ENCODE measurements around the gene HLA-DMB. TPM values are rescaled to one million over a fixed set of nuclear protein-coding genes. Genes with fewer than 3 reads are reported as not detected.

The HLA-DMB gene
- total RNA-seq, 1 experiment from 2014 or later = 0.34 TPM

GRCh38 chr6:32954986-32955802, 14.4 kb upstream of the HLA-DMB start:
- no TSS peak for BruUV-seq (replicated peaks)
- TF ChIP-seq EZH2 (IDR thresholded peaks at IDR 0.05; ENCODE audit: borderline replicate concordance, low read depth, low read length, poor library complexity, severe bottlenecking) (no peak), CTCF (conservative IDR thresholded peaks at IDR 0.05; ENCODE audit: low read depth, low read length) (peak; percentile 51)
- POLR2A ChIA-PET (ENCODE audit: low non-redundant PET) = interaction anchor here (0.6 to 0.7 kb wide), 2 partner anchors 11 to 66 kb away, joined by 3 to 7 read pairs; no protein-coding TSS in a partner anchor
- no peak overlapping the region for H3K27ac ChIP-seq (ENCODE audit: low read depth, low read length, poor library complexity, severe bottlenecking)
- H3K36me3 ChIP-seq (ENCODE audit: insufficient read depth, low read length, poor library complexity, severe bottlenecking) = no peaks in the 10 kb centered on the region
- DNase-seq (ENCODE audit: low spot score) = no peak
- H3K4me3 ChIP-seq (ENCODE audit: low read depth, low read length, poor library complexity, severe bottlenecking) = no peak overlapping the region
- no peaks in the 10 kb centered on the region for H3K9me3 ChIP-seq (ENCODE audit: low read depth, low read length, poor library complexity, severe bottlenecking)
- H3K27me3 ChIP-seq (replicated peaks; ENCODE audit: insufficient read depth, low read depth, low read length, poor library complexity) = no peaks in the 10 kb centered on the region
- intact Hi-C loops (cut with micrococcal nuclease; ENCODE audit: unreplicated experiment) = no loop called here
- CTCF ChIA-PET = interaction anchor here (0.6 kb wide), 3 partner anchors 11 to 122 kb away, joined by 3 to 5 read pairs (median 3); no protein-coding TSS in a partner anchor
- H3K4me1 ChIP-seq (ENCODE audit: insufficient read depth, low read length, poor library complexity, severe bottlenecking) = no peaks in the 10 kb centered on the region

GRCh38 chr6:32954267-32954666, 13.4 kb upstream of the HLA-DMB start:
- no peak for TF ChIP-seq EZH2 (IDR thresholded peaks at IDR 0.05; ENCODE audit: borderline replicate concordance, low read depth, low read length, poor library complexity, severe bottlenecking)
- TF ChIP-seq CTCF (conservative IDR thresholded peaks at IDR 0.05; ENCODE audit: low read depth, low read length) = no peak
- H3K27me3 ChIP-seq (replicated peaks; ENCODE audit: insufficient read depth, low read depth, low read length, poor library complexity) = no peaks in the 10 kb centered on the region
- BruUV-seq (replicated peaks) = no TSS peak
- no peaks in the 10 kb centered on the region for H3K9me3 ChIP-seq (ENCODE audit: low read depth, low read length, poor library complexity, severe bottlenecking)
- DNase-seq (ENCODE audit: low spot score) = no peak
- POLR2A ChIA-PET (ENCODE audit: low non-redundant PET) = no interaction called here
- H3K4me1 ChIP-seq (ENCODE audit: insufficient read depth, low read length, poor library complexity, severe bottlenecking) = no peaks in the 10 kb centered on the region
- H3K4me3 ChIP-seq (ENCODE audit: low read depth, low read length, poor library complexity, severe bottlenecking) = no peak overlapping the region
- CTCF ChIA-PET = interaction anchor here (0.6 to 2.1 kb wide), 5 partner anchors 12 to 76 kb away, joined by 3 to 15 read pairs (median 5); no protein-coding TSS in a partner anchor
- H3K36me3 ChIP-seq (ENCODE audit: insufficient read depth, low read length, poor library complexity, severe bottlenecking) = no peaks in the 10 kb centered on the region
- H3K27ac ChIP-seq (ENCODE audit: low read depth, low read length, poor library complexity, severe bottlenecking) = no peak overlapping the region
- intact Hi-C loops (cut with micrococcal nuclease; ENCODE audit: unreplicated experiment) = no loop called here

DNA sequence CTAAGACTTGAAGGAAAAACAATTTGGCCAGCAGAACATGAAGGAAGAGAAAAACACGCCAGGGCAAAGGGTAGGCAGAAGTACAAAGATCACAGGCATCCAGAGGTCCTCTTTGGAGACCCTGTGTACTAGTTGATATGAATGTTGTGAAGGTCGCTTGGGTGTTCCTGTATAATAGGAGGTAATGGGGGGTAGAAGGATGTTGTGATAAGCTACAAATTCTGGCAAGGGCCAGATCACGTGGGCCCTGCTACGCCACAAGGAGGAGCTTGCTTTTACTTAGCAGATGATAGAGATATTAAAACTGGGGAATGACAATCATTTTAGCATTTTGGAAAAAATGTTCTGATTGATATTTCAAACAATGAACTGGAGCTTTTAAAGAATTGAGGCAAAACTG, 12.9 kb upstream of the HLA-DMB start:
- intact Hi-C loops (cut with micrococcal nuclease; ENCODE audit: unreplicated experiment) = loop anchor here (2.0 kb wide), 1 partner anchor 67 kb away; no protein-coding TSS in a partner anchor
- POLR2A ChIA-PET (ENCODE audit: low non-redundant PET) = interaction anchor here (0.9 kb wide), 1 partner anchor 18 kb away, joined by 3 read pairs; no protein-coding TSS in a partner anchor
- Histone ChIP-seq H3K27ac (ENCODE audit: low read depth, low read length, poor library complexity, severe bottlenecking) (no peak overlapping the region), H3K36me3 (ENCODE audit: insufficient read depth, low read length, poor library complexity, severe bottlenecking) (no peaks in the 10 kb centered on the region), H3K9me3 (ENCODE audit: low read depth, low read length, poor library complexity, severe bottlenecking) (no peaks in the 10 kb centered on the region), H3K4me3 (ENCODE audit: low read depth, low read length, poor library complexity, severe bottlenecking) (no peak overlapping the region), H3K27me3 (replicated peaks; ENCODE audit: insufficient read depth, low read depth, low read length, poor library complexity) (no peaks in the 10 kb centered on the region), H3K4me1 (ENCODE audit: insufficient read depth, low read length, poor library complexity, severe bottlenecking) (no peaks in the 10 kb centered on the region)
- CTCF ChIA-PET = interaction anchor here (0.8 to 2.1 kb wide), 6 partner anchors 12 to 115 kb away, joined by 3 to 15 read pairs (median 4); partner anchors contain the start of gene TAP2
- no TSS peak for BruUV-seq (replicated peaks)
- TF ChIP-seq CTCF (conservative IDR thresholded peaks at IDR 0.05; ENCODE audit: low read depth, low read length) (no peak), EZH2 (IDR thresholded peaks at IDR 0.05; ENCODE audit: borderline replicate concordance, low read depth, low read length, poor library complexity, severe bottlenecking) (no peak)
- no peak for DNase-seq (ENCODE audit: low spot score)
